Right ventricle myocardium superior (tissue), 1 donor: Measurements from ENCODE around the gene SS18L1. TPM values are rescaled to one million over a fixed set of nuclear protein-coding genes. Genes with fewer than 3 reads are reported as not detected.

Experiments used
- ATAC-seq: fragments of 200-7000 bp; cut with Tn5 transposase; one replicate; pipeline ENCODE4 v1.9.1; 2020; ENCODE audit warnings: mild to moderate bottlenecking; ENCODE audit not compliant: poor library complexity
- DNase-seq: peaks from one replicate; pipeline ENCODE4 v3.0.0-alpha.2; 2020
- intact Hi-C: fragments of 100-400 bp; cut with DNase I; formaldehyde crosslinking; loops from one replicate; pipeline ENCODE4 v1.11.2; 2022
- total RNA-seq: library from RNA; stranded (reverse); fragmentation: NEBNext Ultra II Directional; extraction: Animal tissue kit (Norgen Biotek cat#: 25700); gene quantifications from one replicate; pipeline ENCODE4 v1.2.1, GENCODE V29; 2021
- donor health status: DM: no; HTN: yes; CAD: no; lungs with severe emphysema.

Gene SS18L1
- total RNA-seq, 1 donor from 2014 or later = 8.9 TPM

DNA sequence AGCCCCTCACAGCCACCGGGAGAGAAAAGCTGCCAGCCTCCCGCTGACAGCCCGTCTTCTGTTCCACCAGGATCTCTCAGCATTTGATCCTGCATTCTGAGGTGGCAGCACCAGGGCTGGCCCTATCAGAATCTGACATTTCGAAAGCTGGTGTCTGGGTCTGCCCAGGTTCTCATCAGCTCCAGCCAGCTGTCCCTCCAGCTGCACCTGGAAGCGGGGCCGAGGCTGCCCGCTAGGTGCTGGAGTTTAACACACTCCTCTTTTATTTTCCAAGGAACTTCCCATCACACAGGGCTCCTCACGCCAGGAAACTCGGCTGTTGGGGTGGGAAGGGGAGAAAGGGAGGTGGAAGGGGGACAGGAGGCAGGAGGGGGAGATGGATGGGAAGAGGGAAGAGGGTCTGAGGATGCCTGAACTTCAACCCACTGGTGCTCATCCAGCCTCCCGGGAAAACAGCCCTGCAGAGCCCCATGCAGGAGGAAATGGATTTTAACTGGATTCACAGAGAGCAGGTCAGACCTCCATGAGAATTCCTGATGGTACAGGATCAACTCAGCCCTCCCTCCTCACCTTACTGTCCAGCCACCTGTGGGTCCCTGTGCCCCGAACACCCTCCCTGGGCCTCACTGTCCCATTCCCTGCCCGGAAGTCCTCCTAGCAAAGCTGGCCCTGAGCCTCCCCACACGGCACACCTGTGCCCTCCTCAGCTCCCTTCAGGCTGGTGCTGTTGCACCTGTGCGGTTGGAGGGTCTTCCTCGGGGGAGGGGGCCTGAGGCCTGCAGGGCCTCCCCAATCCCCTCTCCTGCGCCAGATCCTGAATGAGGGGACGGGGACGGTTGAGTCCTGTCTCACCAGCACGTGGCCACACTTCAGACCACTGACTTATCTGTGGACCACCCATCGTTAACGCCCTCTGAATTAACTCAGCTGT, 25.2 kb upstream of the SS18L1 start:
- intact Hi-C loops = no loop called here
- ATAC-seq = no peak
- no peak for DNase-seq

- DNase-seq = no peak
- intact Hi-C loops = no loop called here
- ATAC-seq = no peak
Measured at GRCh38 chr20:62119115-62119514, 24.5 kb upstream of the SS18L1 start.

- ATAC-seq (peak; percentile 37), DNase-seq (peak; percentile 73)
- intact Hi-C loops = loop anchor here (5.0 kb wide), 1 partner anchor 52 kb away; the partner anchor contains the start of gene TAF4
Measured at GRCh38 chr20:62119591-62120364, 23.8 kb upstream of the SS18L1 start.

DNA sequence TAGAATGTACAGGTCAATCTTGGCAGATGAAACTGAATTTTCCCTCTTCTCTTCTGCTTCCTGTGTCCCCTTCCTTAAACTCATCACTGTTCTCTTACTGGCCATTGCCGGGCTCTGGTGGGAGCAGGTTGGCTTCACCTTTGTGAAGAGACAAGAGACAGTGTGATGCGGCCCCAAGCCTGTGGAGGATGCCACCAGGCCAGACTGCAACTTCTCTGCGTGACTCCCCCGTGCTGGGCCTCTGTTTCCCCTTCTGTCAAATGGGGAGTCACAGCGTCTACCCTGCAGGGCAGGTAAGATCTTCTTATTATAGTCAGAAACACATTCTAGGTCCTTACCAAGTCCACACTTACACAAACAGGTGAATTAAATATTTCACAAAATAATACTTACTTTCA, 23.2 kb upstream of the SS18L1 start:
- no peak for ATAC-seq
- DNase-seq = no peak
- intact Hi-C loops = loop anchor here (5.0 kb wide), 1 partner anchor 53 kb away; the partner anchor contains the start of gene TAF4

- ATAC-seq (peak; percentile 6), DNase-seq (no peak)
Measured at GRCh38 chr20:62120990-62121775, 22.4 kb upstream of the SS18L1 start.

DNA sequence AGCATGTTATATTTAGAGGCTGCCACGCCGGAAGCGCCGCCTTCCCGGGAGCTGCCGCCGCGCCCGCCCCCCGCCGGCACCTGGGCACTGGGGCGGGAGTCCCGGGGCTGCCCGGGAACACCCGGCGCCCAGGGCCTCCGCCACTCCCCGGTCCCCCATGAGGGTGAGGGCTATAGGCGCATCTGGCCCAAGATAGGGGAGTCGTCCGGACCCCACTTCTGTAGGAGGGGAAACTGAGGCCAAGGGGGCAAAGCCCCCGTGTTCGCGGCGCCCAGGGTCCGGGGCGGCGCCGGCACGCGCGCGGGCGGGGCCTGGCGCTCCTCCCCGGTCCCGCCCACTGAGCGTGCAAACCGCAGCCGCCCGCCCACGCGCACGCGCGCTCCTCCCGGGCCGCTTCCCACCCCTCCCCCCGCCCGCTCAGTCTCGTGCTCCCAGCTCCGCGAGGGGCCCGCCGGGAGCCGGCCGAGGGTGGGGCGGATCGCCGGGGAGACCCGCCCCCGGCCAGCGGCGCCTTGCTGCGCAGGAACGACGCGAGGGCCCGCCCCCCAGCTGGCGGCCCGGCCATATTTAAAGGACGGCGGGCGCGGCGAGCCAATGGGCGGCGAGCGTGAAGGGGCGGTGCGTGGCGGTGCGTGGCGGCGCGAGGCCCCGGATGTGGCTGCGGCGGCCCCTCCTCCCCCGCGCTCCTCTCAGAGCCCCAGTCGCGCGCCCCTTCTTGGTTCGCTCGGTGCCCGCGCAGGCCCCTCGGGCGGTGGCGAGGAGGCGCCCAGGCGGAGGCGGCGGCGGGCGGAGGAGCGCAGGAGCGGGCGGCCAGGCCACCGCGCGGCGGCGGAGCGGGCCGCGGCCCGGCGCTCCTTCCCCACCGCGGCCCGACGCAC, 21.6 kb upstream of the SS18L1 start, which contains the start of gene LSM14B:
LSM14B (plus strand) TSS at position 700 of the 878 bp plus-strand sequence. CDS start 192 bp downstream, outside the sequence.
- intact Hi-C loops = loop anchor here (5.0 kb wide), 1 partner anchor 55 kb away; the partner anchor contains the start of gene TAF4
- ATAC-seq (peak; percentile 90), DNase-seq (peak; percentile 97)

More at GRCh38 chr20:62120990-62121775, 22.4 kb upstream of the SS18L1 start:
- intact Hi-C loops = loop anchor here (5.0 kb wide), 1 partner anchor 54 kb away; the partner anchor contains the start of gene TAF4

- intact Hi-C loops = loop anchor here (5.0 kb wide), 1 partner anchor 56 kb away; the partner anchor contains the start of gene TAF4
- DNase-seq (no peak), ATAC-seq (no peak)
Measured at GRCh38 chr20:62122654-62123449, 20.7 kb upstream of the SS18L1 start.

GRCh38 chr20:62123450-62124118, 20.0 kb upstream of the SS18L1 start:
- no peak for ATAC-seq
- intact Hi-C loops = loop anchor here (5.0 kb wide), 1 partner anchor 56 kb away; the partner anchor contains the start of gene TAF4
- DNase-seq = no peak

GRCh38 chr20:62126141-62126540, 17.4 kb upstream of the SS18L1 start:
- ATAC-seq (no peak), DNase-seq (no peak)
- intact Hi-C loops = no loop called here

DNA sequence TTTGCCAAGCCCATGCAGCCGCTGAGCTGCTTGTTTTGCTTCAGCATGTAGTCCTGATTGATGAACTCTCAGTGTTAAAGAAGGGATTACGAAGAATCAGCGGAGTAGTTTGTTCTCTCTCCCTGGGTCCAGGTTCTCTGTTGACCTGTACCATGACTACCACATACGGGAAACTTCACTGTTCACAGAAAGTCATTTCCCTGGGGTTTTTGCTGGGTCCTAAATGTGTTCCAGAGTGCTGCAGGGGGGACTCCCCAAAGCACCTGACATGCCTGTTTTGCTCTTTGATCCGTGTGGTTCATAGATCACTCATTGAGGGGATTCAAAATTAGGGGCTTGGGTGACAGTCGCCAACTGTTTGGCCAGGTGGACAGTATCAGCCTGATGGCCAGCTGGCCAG, 15.8 kb upstream of the SS18L1 start:
- DNase-seq (no peak), ATAC-seq (no peak)
- intact Hi-C loops = no loop called here

- no peak for DNase-seq
- ATAC-seq = peak; percentile 58
- intact Hi-C loops = no loop called here
Measured at GRCh38 chr20:62128502-62128901, 15.1 kb upstream of the SS18L1 start.

DNA sequence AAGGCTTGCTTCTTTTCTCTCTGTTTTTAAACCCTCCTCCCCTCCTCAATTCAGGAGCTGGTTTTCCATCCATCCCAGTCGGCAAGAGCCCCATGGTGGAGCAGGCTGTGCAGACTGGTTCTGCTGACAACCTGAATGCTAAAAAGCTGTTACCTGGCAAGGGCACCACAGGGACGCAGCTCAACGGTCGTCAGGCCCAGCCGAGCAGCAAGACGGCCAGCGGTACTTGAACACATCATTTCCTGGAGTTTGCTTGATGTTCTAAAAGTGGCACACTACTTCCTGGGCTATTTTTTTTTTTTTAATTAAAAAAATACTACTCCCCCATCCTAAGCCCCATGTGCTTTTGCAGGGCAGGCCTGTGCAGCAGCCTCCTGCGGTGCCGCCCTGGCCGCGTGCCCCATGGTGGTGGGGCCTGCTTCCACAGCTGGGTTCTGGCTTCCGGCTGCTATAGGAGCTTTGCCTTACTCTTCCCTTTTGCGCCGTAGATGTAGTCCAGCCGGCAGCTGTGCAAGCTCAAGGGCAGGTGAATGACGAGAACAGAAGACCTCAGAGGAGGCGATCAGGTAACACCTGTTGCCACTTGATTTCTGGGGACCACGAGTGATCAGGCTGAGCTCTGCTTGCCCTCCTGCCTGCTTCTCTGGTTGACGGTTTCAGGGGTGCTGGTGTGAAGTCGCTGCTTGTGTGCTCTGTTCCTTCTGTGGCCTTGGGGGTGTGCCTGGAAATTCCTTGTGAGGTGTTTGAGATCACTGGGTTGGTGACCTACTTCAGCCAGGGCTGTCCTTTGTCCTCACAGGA, 13.6 kb upstream of the SS18L1 start:
- intact Hi-C loops = loop anchor here (5.0 kb wide), 1 partner anchor 68 kb away; no protein-coding TSS in a partner anchor
- no peak for DNase-seq
- no peak for ATAC-seq

- intact Hi-C loops = loop anchor here (5.0 kb wide), 1 partner anchor 69 kb away; no protein-coding TSS in a partner anchor
- DNase-seq (no peak), ATAC-seq (no peak)
Measured at GRCh38 chr20:62131560-62132320, 11.8 kb upstream of the SS18L1 start.

- ATAC-seq = no peak
- DNase-seq = no peak
- intact Hi-C loops = loop anchor here (5.0 kb wide), 1 partner anchor 70 kb away; no protein-coding TSS in a partner anchor
Measured at GRCh38 chr20:62132421-62132820, 11.1 kb upstream of the SS18L1 start.
